Mucosa of stomach (tissue), 1 donor: ENCODE measurements around the gene AOX1.
"Not testable (repeated sequence)": the region's sequence is repeated elsewhere in the genome, so short reads cannot be mapped to it uniquely, and the experiment has no call there.

Source experiments
- H3K27me3 ChIP-seq: one replicate; pipeline ENCODE4 v1.7.0; 2013; ENCODE audit warnings: mild to moderate bottlenecking, low read length; ENCODE audit not compliant: control insufficient read depth, insufficient read depth
- H3K36me3 ChIP-seq: one replicate; pipeline ENCODE4 v1.7.0; 2013; ENCODE audit warnings: low read length; ENCODE audit not compliant: control insufficient read depth, insufficient read depth
- H3K4me1 ChIP-seq: one replicate; pipeline ENCODE4 v1.7.0; 2013; ENCODE audit warnings: mild to moderate bottlenecking, low read length; ENCODE audit not compliant: control insufficient read depth, insufficient read depth
- H3K4me3 ChIP-seq: one replicate; pipeline ENCODE4 v1.7.0; 2013; ENCODE audit warnings: low read length
- H3K9ac ChIP-seq: one replicate; pipeline ENCODE4 v1.7.0; 2013; ENCODE audit warnings: mild to moderate bottlenecking, low read length, moderate library complexity
- H3K9me3 ChIP-seq: one replicate; pipeline ENCODE4 v1.7.0; 2013; ENCODE audit warnings: mild to moderate bottlenecking, low read length, moderate library complexity; ENCODE audit not compliant: control insufficient read depth
- donor health status: Pancreatic carcinoma.

Gene AOX1

DNA sequence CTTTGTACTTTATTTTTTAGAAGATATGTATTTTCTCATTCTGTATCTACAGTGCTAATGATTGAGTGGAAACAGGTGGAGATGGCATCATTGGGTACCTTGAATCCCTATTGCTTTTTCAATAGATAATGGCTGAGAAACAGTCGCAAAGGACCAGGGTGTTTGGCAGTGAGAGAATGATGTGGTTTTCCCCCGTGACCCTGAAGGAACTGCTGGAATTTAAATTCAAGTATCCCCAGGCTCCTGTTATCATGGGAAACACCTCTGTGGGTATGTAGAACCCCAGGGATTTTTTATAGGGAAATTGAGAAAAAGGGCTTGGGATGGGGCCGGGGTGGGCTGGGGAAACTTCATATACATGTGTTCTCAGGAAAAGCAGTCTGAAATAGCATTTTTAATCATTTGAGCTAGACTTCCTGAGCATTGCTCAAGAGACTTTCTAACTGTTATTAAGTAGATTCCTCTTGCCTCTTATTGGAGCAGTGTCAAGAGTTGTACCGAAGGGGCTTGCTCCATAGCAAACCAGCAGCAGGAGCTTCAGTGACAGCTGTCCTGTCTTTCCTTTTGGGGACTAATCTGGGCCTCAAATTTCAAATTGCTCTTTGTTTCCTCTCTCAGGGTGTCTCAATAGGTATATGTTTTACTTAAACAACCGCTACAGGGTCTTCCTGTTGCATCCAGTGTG lies 18.9 kb downstream of the AOX1 start:
- peaks cover 14% of the 10 kb centered on the region for H3K27me3 ChIP-seq
- H3K9me3 ChIP-seq: no peaks in the 10 kb centered on the region
- H3K36me3 ChIP-seq: no peaks in the 10 kb centered on the region
- H3K4me1 ChIP-seq: no peaks in the 10 kb centered on the region
- no peak overlapping the region for H3K4me3 ChIP-seq
- no peak overlapping the region for H3K9ac ChIP-seq

DNA sequence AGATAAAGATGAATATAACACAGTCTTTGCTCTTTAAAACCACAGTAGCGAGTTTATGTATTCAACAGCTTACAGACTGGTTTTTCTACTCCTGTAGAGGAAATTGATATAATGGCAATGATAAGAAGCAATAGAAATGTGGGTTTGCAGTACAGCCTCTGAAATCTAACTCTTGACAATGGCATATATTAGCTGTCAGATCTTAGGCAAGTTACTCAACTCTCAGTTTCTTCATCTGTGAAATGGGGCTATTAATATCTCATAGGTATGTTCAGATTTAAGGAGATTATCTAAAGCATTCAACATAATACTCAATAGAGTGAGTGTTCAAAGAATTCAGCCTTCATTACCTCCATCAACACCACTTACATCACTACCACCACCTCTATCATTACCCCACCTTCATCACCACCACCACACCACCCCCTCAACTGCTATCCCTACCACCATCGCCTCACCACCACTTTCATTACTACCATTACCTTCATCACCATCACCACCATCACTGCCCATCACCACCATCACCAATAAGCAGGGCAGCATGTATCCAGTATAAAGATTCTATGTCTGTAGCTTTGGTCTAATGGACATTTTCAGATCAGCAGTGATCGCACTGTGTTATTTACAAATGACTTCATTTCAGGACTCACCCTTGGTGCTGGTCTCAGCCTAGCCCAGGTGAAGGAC lies 22.7 kb downstream of the AOX1 start:
- H3K36me3 ChIP-seq: no peaks in the 10 kb centered on the region
- H3K4me1 ChIP-seq: no peaks in the 10 kb centered on the region
- H3K9ac ChIP-seq: no peak overlapping the region
- H3K9me3 ChIP-seq: no peaks in the 10 kb centered on the region
- H3K4me3 ChIP-seq: no peak overlapping the region
- H3K27me3 ChIP-seq: peaks cover 6% of the 10 kb centered on the region

DNA sequence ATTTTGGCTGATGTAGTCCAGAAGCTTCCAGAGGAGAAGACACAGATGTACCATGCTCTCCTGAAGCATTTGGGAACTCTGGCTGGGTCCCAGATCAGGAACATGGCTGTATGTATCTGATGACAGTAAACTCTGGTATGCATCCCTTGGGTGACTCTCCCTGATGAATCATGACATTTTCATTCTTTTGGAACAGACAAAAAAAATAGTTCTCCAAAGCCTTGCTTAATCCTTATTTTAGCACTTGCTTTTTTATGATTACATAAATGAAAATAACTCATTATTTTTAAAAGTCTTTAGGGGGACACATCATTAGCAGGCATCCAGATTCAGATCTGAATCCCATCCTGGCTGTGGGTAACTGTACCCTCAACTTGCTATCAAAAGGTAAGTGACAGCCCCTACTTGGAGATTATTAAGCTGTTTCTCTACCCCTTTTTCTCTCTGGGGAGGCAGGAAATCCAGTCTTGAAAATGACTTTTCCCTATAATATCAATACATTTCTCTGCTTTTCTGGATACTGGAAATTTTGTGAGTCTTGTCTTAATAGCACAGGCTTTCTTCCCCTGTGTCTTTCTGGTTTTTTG lies 23.3 kb downstream of the AOX1 start:
- Histone ChIP-seq H3K4me1 (no peaks in the 10 kb centered on the region), H3K9ac (no peak overlapping the region), H3K36me3 (no peaks in the 10 kb centered on the region), H3K4me3 (no peak overlapping the region), H3K27me3 (peaks cover 6% of the 10 kb centered on the region), H3K9me3 (no peaks in the 10 kb centered on the region)

DNA sequence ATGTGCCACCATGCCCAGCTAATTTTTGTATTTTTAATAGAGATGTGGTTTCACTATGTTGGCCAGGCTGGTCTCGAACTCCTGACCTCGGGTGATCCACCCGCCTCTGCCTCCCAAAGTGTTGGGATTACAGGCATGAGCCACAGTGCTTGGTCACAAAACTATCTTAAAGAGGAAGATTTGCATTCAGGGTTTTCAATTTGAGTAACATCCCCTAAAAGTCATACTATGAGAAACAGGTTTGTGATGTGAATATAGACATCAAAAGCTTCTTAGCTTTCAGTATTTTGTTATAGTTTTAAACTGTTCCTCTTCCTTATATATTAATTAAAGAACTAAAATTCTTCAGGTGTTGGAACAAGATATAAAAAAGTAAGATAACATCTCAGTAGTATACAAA lies 24.4 kb downstream of the AOX1 start:
- H3K4me3 ChIP-seq, H3K4me1 ChIP-seq, H3K9ac ChIP-seq, H3K27me3 ChIP-seq, H3K36me3 ChIP-seq, H3K9me3 ChIP-seq: not testable (repeated sequence)

DNA sequence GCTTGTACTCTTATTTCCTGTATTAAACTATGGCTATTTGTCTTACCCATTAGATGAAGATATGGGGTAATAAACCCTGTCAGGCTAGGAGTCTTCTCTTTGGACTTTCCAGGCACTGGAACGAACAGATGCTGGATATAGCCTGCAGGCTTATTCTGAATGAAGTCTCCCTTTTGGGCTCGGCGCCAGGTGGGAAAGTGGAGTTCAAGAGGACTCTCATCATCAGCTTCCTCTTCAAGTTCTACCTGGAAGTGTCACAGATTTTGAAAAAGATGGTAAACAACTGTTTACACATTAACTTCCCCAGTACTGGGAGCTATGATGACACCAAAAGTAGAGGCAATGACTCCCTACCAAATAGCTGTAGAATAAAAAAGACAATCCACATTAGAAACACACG lies 27.9 kb downstream of the AOX1 start:
- H3K9me3 ChIP-seq: no peaks in the 10 kb centered on the region
- no peak overlapping the region for H3K9ac ChIP-seq
- H3K4me1 ChIP-seq: no peaks in the 10 kb centered on the region
- no peak overlapping the region for H3K4me3 ChIP-seq
- H3K27me3 ChIP-seq: peaks cover 6% of the 10 kb centered on the region
- no peaks in the 10 kb centered on the region for H3K36me3 ChIP-seq

DNA sequence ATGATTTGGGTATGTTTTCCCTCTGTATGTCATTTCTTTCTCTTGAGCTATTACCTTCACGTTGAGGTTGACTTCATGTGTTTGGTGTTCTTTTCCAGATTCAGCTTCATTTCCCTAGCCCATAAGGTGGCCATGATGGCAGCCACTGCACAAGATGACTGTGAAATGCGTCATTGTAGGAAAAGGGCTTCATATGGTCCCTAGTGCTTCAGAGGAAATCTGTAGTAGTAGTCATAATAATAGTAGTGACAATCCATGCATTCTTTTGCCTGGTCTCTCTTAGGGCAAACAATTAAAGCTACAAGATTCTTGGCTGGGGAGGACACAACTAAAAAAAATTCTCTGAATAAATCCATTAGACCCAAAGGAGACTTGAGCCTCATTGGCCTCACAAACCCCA lies 28.4 kb downstream of the AOX1 start:
- no peaks in the 10 kb centered on the region for H3K36me3 ChIP-seq
- peaks cover 6% of the 10 kb centered on the region for H3K27me3 ChIP-seq

DNA sequence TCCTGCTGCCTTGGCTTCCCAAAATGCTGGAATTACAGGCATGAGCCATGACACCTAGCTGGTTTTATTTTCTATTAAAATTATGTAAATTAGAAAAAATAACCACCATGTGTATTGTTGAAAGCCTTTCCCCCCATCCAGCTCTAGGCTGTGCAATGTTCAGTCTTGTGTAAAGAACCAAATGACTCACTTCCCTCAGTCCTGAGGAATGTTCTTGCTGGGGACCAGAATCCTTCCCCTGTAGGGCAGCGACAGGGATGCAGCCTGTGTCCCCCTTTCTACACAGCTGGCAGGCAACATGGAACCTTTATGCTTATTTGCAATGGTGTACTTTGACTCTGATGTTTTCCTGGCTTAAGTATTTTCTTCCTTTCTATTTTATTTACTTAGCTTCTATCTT lies 29.4 kb downstream of the AOX1 start:
- Histone ChIP-seq H3K36me3 (no peaks in the 10 kb centered on the region), H3K27me3 (peaks cover 3% of the 10 kb centered on the region), H3K9me3 (no peaks in the 10 kb centered on the region), H3K4me3 (no peak overlapping the region), H3K4me1 (no peaks in the 10 kb centered on the region), H3K9ac (no peak overlapping the region)

More for the DNA sequence above, 28.4 kb downstream of the AOX1 start:
- Histone ChIP-seq H3K4me1 (no peaks in the 10 kb centered on the region), H3K9me3 (no peaks in the 10 kb centered on the region), H3K9ac (no peak overlapping the region), H3K4me3 (no peak overlapping the region)

DNA sequence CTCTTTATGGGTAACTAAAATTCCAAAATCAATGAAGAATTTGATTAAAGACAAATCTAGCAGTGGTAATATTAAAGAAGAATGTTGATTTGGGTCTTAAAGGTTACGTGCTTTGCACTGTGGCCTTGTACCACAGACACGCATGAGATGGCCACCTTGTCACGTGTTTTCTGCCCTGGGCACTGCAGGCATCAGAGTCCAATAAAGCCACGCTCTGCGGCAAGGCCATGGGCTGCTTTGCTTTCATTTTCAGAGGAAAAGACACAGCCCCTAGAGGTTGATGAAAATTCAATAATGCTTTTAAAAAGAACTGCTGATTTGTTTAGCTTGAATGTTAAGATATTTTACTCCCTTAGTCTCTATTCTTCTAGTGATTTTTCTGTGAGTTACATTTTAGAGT lies 30.4 kb downstream of the AOX1 start:
- Histone ChIP-seq H3K4me1 (no peaks in the 10 kb centered on the region), H3K36me3 (no peaks in the 10 kb centered on the region), H3K4me3 (no peak overlapping the region), H3K27me3 (peaks cover 3% of the 10 kb centered on the region), H3K9ac (no peak overlapping the region), H3K9me3 (no peaks in the 10 kb centered on the region)

DNA sequence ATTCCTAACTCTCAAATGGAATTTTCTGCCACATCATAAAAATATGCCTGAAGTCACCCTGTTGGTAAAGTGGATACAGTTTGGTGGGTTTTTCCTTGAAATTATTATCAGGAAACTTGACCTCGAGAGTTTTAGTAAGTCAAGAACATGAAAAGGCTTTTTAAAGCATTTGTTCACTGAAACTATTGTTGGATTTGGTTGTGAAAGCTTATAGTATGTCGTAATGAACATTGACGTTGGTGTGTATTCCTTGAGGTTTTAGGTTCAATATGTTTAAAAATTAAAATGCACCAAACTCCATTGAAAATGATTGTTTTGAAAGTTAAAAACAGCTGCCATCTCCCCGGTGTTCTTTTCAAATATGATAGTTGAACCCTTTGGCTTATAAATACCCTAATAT lies 30.8 kb downstream of the AOX1 start:
- H3K4me1 ChIP-seq: no peaks in the 10 kb centered on the region
- peaks cover 3% of the 10 kb centered on the region for H3K27me3 ChIP-seq
- H3K36me3 ChIP-seq: no peaks in the 10 kb centered on the region
- H3K9ac ChIP-seq: no peak overlapping the region
- H3K4me3 ChIP-seq: no peak overlapping the region
- no peaks in the 10 kb centered on the region for H3K9me3 ChIP-seq

DNA sequence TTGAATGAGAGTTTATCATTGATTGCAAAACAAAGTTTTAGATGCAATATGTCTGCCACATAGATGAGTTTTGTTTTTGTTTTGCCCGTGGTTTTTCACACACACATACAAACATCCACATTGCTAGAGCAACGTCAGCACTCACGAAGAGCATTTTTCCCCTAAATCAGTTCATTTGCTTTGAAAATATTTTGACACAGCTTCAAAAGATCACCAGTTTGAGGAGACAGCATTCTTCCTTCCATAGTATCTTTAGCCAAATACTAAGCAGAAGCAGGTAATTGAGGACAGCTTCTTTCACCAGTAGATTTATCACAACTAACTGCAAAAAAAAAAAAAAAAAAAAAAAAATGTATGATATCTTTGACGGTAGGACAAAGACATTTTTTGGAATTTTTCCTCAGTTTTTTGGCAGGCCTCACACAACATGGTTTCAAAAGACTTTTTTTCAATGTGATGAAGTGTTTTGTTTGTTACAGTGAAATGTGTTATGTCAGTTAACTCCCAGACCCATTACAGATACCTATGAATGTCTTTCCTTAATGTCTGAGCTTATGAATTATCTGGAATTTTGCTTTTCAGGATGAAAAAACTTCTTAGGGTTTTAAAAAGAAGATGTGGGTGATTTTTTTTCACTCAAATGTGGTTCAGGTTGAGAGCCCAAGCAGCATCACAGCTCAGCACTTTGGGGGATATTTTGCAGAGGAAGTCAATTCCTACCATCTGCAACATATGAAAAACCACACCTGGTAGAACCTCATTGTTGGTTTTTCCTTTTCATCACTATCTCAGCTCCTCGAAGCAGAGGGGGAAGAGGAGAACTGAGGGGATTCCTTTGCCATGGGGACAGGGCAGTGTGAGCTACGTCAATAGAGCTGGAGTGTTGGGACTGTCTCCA lies 31.6 kb downstream of the AOX1 start:
- H3K9ac ChIP-seq: no peak overlapping the region
- no peak overlapping the region for H3K4me3 ChIP-seq
- no peaks in the 10 kb centered on the region for H3K36me3 ChIP-seq
- H3K4me1 ChIP-seq: no peaks in the 10 kb centered on the region
- H3K9me3 ChIP-seq: no peaks in the 10 kb centered on the region
- H3K27me3 ChIP-seq: peaks cover 3% of the 10 kb centered on the region

DNA sequence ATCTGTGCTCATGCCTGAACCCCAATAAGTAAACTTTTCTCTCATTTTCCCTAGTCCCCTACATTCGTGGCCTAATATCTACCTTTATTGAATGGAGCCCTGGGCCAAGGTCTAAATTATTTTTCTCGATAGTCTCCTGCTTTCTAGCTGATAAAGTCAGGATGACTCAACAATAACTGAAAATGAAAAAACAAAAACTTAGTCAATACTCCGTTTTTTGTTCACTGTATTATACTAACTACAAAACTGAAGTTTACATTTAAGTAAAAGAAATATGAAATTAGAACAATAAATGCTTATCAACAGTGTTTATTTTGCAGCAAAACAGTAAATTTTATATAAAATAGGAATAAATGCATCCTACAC lies 32.2 kb downstream of the AOX1 start:
- no peaks in the 10 kb centered on the region for H3K36me3 ChIP-seq
- H3K27me3 ChIP-seq: peaks cover 3% of the 10 kb centered on the region
- H3K9me3 ChIP-seq: no peaks in the 10 kb centered on the region
- H3K4me3 ChIP-seq: no peak overlapping the region
- no peak overlapping the region for H3K9ac ChIP-seq
- no peaks in the 10 kb centered on the region for H3K4me1 ChIP-seq

DNA sequence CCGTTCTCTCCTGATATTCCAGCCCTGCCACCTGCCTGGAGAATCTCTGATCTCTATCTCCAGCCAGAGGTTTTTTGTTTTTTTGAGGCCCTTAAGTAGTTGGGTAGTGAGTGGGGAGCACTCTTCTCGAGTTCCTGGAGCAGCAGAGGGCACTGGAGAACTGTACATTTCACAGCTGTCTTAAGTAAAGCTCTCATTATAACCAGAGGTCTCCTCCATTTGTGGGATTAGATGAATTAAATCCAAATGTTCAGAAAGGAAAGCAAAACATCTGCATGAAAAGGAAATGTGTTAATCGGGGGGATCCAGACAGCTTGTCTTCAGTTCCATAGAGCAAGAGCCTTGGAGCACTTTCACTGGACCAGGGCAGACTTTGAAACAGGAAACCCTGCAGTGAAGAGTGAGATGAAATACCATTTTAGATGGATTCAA lies 32.8 kb downstream of the AOX1 start:
- Histone ChIP-seq H3K4me1 (no peaks in the 10 kb centered on the region), H3K4me3 (no peak overlapping the region), H3K9me3 (no peaks in the 10 kb centered on the region), H3K36me3 (no peaks in the 10 kb centered on the region), H3K9ac (no peak overlapping the region), H3K27me3 (peaks cover 3% of the 10 kb centered on the region)
